Measurements from ENCODE around the gene PDXP. TPM values are rescaled to one million over a fixed set of nuclear protein-coding genes. Genes with fewer than 3 reads are reported as not detected.

The PDXP gene
- total RNA-seq, 4 donors from 2014 or later: 2.4 to 4.1 (median 2.5) TPM

DNA sequence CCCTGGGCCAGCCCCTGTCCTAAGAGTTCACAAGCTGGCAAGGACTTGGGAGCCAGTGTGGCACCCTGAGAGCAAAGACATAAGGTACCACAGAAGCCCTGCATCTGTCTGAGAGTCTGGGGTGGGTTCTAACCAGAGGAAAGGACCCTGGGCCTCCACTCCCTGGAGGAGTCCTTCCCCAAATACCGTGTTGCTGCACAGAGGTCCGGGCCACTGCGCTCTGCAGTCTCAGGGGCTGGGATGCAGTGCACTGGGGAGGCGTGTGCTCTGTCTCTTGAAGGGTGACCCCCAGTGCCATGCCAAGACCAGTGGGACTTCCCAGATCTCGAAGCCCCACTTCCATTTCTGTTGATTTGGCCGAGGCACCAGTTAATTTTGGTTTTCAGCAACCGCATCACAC is 23.4 kb upstream of the PDXP start:
- TF ChIP-seq, protein P1, sequence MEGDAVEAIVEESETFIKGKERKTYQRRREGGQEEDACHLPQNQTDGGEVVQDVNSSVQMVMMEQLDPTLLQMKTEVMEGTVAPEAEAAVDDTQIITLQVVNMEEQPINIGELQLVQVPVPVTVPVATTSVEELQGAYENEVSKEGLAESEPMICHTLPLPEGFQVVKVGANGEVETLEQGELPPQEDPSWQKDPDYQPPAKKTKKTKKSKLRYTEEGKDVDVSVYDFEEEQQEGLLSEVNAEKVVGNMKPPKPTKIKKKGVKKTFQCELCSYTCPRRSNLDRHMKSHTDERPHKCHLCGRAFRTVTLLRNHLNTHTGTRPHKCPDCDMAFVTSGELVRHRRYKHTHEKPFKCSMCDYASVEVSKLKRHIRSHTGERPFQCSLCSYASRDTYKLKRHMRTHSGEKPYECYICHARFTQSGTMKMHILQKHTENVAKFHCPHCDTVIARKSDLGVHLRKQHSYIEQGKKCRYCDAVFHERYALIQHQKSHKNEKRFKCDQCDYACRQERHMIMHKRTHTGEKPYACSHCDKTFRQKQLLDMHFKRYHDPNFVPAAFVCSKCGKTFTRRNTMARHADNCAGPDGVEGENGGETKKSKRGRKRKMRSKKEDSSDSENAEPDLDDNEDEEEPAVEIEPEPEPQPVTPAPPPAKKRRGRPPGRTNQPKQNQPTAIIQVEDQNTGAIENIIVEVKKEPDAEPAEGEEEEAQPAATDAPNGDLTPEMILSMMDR (IDR thresholded peaks at IDR 0.05; ENCODE audit: low read depth): no peak

DNA sequence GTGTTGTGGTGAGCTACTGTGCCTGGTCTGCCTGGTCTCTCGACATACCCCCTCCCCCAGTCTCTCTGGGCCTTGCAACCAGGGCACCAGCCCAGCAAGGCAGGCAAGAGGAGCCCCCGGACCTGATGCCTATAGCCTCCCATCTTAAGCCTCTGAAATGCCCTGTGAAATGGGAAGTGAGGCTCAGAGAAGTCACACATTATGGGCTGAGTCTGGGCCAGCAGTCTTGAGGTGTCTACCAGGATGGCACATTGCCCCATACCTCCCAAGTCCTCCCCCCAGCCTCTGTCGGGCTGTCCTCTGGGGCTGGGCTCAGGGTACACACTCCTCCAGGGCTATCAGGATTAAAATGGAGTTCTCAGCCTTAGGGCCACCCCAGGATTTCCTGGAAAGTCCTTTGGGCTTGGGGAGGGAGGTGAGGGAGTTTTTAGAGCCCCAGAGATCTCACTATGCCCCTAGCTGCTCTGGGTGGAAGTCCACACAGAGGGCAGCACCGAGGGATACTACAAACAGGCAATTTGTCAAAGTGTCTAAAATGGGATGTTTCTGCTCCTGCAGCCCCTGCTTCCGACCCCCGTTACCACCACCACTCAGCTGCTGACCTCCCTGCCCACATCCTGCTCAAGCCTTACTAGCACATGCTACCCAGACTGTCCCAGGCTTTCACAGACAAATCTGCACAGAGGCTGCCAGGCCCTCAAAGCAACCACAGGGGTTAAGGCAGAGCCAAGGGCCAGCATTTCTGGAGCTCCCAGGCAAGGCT is 22.2 kb upstream of the PDXP start:
- TF ChIP-seq, protein P1 (IDR thresholded peaks at IDR 0.05; ENCODE audit: low read depth): no peak

DNA sequence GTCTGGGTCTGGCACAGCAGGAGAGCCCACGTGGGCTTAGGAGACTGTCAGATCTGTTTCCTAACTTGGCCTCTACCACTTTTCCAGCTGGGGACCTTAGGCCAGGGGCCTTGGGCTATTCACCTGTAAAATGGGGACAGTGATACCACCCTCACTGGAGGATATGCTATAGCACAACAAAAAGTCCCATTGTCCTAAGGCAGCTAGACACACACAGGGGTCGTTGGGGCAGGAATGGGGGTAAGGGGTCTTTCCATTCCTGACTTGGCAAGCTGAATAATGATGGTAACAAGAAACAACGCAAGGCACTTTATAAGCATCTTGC is 21.6 kb upstream of the PDXP start:
- TF ChIP-seq, protein P1 (IDR thresholded peaks at IDR 0.05; ENCODE audit: low read depth): no peak

DNA sequence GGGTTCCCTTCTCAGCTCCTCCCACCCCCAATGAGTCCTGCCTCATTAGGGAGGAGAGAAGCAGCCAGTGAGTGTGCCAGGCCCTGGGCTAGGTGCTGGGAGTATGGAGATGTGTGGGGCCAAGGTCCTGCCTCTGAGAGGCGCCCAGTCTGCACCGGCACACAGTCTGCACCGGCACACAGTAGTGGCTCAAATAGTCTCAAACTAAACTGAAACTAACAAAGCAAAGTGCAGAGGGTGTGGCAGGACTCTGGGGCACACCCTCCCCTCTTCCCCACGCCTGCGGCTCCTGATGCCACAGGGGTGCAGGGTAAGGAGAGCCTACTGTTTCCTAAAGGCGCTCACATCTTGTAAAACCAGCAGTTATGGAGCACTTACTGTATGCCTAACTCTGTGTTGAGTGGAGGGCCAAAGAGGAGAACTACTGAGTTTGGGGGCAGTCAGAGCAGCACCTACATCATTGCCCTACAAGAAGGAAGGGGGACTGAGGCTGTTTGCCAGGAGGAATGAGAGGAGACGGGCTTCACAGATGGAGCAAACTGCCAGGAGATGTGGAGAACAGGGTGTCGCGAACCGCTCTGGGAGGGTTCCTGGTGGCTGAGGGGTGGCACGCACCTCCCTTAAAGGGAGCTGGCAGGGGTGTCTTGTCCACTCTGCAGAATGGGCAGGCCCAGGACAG is 20.0 kb upstream of the PDXP start:
- TF ChIP-seq, protein P1 (IDR thresholded peaks at IDR 0.05; ENCODE audit: low read depth): no peak

DNA sequence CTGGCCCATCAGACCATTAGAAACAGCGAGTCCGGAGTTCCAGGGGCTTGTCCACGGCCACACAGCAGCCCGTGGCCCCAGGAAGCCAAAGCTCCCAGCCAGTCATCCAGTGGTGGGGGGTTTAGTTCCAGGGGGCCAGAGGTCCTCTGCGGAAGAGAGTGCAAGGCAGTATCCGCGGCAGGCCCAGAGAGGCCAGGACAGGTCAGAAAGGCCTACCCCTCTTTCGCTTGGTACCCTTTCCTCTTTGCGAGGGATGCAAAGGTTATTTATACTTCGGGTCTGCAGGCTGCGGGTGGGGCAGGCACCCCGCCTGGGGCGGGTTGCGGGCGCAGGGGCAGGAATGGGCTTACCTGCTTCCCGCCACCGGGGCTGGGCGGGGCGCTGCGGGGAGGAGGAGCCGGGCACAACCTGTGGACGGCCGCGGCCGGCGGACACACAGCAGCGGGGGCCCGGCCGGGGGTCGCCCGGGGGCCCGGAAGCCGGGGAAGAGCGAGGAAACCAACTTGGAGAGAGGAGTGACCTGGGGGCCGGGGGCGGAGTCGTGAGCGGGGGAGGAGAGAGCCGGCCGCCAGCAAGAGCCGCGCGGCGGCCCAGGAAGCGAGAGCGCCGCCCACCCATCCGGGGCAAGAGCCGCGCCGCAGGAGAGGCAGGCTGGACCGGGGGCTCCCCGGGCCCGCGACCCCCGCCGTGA is 19.3 kb upstream of the PDXP start, which contains the start of gene SH3BP1:
Gene SH3BP1, plus strand, starts transcription at position 600 of the 691 bp plus-strand sequence. CDS start 119 bp downstream, outside the sequence.
- TF ChIP-seq, protein P1 (IDR thresholded peaks at IDR 0.05; ENCODE audit: low read depth): no peak

DNA sequence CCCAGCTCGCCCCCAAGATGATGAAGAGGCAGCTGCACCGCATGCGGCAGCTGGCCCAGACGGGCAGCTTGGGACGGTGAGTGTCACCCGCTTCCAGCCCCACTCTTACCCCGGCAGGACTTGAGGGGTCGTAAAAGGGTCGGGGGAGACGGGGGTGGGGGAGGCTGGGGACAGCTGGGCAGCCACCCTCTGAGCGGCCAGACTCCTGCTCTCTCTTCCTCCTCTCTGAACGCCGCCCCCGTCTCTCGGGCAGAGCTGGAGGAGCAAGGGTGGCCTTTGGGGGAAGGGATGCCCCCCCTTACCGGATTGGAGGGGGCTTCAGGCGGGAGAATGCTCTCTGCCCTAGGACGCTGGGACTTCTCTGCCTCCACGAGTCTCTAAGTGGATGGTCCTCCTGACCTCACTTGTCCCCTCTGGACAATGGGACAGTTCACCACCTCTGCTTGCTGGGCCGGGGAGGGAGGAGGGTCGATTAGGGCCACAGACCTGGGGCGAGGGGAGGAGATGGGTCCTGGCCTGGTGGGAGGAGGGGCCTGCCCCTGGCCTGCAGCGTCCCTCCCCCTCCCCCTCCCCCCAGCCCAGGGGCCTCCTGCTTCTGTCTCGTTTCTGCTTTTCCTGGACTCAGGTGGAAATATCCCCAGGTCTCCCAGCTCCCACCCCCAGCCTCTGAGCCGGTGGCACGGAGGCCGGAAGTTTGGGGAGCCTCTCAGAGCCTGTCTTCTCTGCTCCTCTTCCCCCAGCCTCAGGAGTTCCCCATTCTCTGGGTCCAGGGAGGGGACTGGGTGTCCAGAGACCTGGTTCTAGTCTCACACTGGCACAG is 18.5 kb upstream of the PDXP start:
- TF ChIP-seq, protein P1 (IDR thresholded peaks at IDR 0.05; ENCODE audit: low read depth): no peak
